Vagina (tissue), 2 donors: ENCODE results near the gene PRKAG3. TPM values are rescaled to one million over a fixed set of nuclear protein-coding genes. Genes with fewer than 3 reads are reported as not detected.
A peak's percentile ranks its signal among the peaks of the same experiment; 100 is the strongest.

ENCODE experiments used
- DNase-seq, 2 donors: peaks; one replicate each; pipeline ENCODE4 v3.0.0-alpha.2; 2017; ENCODE audit errors: extremely low spot score in 2 of 2
- H3K27ac ChIP-seq: fragments of 200-600 bp; sonication (generic); one replicate; pipeline ENCODE4 v1.5.1; 2019
- H3K27me3 ChIP-seq: fragments of 200-600 bp; sonication (generic); one replicate; pipeline ENCODE4 v1.5.1; 2019
- H3K36me3 ChIP-seq, 2 donors: fragments of 200-600 bp; sonication (generic); one replicate each; pipeline ENCODE4 v1.5.1; 2017 to 2019
- H3K4me1 ChIP-seq: fragments of 200-600 bp; sonication (generic); one replicate; pipeline ENCODE4 v1.5.1; 2019
- H3K4me3 ChIP-seq, 2 donors: fragments of 200-600 bp; sonication (generic); 1 replicate in 1 of 2; 2 replicates in 1 of 2; pipeline ENCODE4 v1.5.1; 2016 to 2019
- H3K9me3 ChIP-seq: fragments of 200-600 bp; sonication (generic); one replicate; pipeline ENCODE4 v1.5.1; 2019
- CTCF ChIP-seq, 3 experiments: fragments of 450-650 bp in 2 of 3; fragments of 200-600 bp in 1 of 3; sonication (generic) in 1 of 3; IDR thresholded peaks; one replicate each; pipeline ENCODE4 v1.5.1; 2017 to 2019; ENCODE audit warnings: antibody characterized with exemption in 3 of 3, mild to moderate bottlenecking in 2 of 3, moderate library complexity in 2 of 3
- POLR2A ChIP-seq, 2 donors: fragments of 450-650 bp; IDR thresholded peaks; one replicate each; pipeline ENCODE4 v1.6.1; 2017; ENCODE audit warnings: antibody characterized with exemption in 2 of 2, mild to moderate bottlenecking in 2 of 2, moderate library complexity in 2 of 2
- POLR2AphosphoS5 ChIP-seq, 2 donors: sonication (generic); formaldehyde crosslinking; IDR thresholded peaks; one replicate each; pipeline ENCODE4 v1.9.0; 2017; ENCODE audit warnings: antibody characterized with exemption in 2 of 2, mild to moderate bottlenecking in 2 of 2, low read depth in 1 of 2; ENCODE audit not compliant: insufficient read depth in 1 of 2
- intact Hi-C: fragments of 100-400 bp; cut with DNase I; formaldehyde crosslinking; loops from one replicate; pipeline ENCODE4 v1.15.1; 2023
- total RNA-seq: library from RNA; depleted of rRNA; stranded (reverse); fragments of >200 nt; gene quantifications from one replicate; pipeline ENCODE4 v1.2.3, GENCODE V29; 2016

The PRKAG3 gene
- total RNA-seq, 1 donor from 2014 or later, result not detected

DNA sequence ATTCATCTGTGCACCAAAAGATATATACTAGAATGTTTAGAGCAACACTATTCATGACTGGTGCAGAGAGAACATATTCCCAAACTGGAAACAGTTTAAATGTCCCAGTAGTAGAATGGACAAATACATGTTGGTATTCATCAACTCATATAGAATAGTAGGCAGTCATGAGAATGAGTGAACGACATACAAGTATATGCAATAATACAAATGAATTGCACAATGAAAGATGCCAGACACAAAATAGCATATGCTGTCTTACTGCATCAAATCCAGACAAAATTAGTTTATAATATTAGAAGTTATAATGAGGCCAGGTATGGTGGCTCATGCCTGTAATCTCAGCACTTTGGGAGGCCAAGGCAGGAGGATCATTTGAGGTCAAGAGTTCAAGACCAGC, 8.3 kb upstream of the PRKAG3 start:
- no peaks in the 10 kb centered on the region for H3K36me3 ChIP-seq
- TF ChIP-seq CTCF (IDR thresholded peaks at IDR 0.05) (no peak), POLR2A (IDR thresholded peaks at IDR 0.05) (no peak), POLR2AphosphoS5 (IDR thresholded peaks at IDR 0.05; ENCODE audit: insufficient read depth in 1 of 2, low read depth in 1 of 2) (no peak)
- H3K9me3 ChIP-seq, result no peaks in the 10 kb centered on the region
- intact Hi-C loops, result no loop called here
- no peaks in the 10 kb centered on the region for H3K27me3 ChIP-seq
- no peak overlapping the region for H3K4me3 ChIP-seq
- no peaks in the 10 kb centered on the region for H3K4me1 ChIP-seq
- no peak overlapping the region for H3K27ac ChIP-seq
- DNase-seq, result no peak

DNA sequence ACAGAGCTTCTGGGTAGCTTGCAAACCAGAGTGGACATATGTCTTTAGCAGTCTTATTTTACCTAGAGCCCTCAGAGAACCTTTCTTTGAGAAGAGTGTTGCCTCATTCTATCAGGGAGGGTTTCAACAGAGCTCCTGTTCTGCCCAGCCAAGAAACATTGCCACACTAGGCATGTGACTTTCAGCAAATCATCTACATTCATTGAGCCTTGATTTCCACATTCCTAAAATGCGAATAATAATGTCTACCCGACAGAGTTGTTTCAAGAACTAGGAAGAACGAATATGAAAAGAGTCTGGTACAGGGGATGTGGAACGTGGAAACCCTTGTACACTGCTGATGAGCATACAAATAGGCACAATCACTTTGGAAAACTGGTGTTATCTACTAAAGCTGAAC, 7.8 kb upstream of the PRKAG3 start:
- intact Hi-C loops, result no loop called here
- Histone ChIP-seq H3K4me3 (no peak overlapping the region), H3K36me3 (no peaks in the 10 kb centered on the region), H3K4me1 (no peaks in the 10 kb centered on the region), H3K9me3 (no peaks in the 10 kb centered on the region), H3K27me3 (no peaks in the 10 kb centered on the region), H3K27ac (no peak overlapping the region)
- no peak for DNase-seq
- TF ChIP-seq CTCF (IDR thresholded peaks at IDR 0.05) (no peak), POLR2A (IDR thresholded peaks at IDR 0.05) (no peak), POLR2AphosphoS5 (IDR thresholded peaks at IDR 0.05; ENCODE audit: insufficient read depth in 1 of 2, low read depth in 1 of 2) (no peak)

- Histone ChIP-seq H3K27ac (no peak overlapping the region), H3K4me3 (no peak overlapping the region), H3K27me3 (no peaks in the 10 kb centered on the region), H3K36me3 (no peaks in the 10 kb centered on the region), H3K9me3 (no peaks in the 10 kb centered on the region), H3K4me1 (peaks cover 11% of the 10 kb centered on the region)
- TF ChIP-seq CTCF (IDR thresholded peaks at IDR 0.05), result no peak
- TF ChIP-seq POLR2A (IDR thresholded peaks at IDR 0.05), result no peak
- no peak for TF ChIP-seq POLR2AphosphoS5 (IDR thresholded peaks at IDR 0.05; ENCODE audit: insufficient read depth in 1 of 2, low read depth in 1 of 2)
- no peak for DNase-seq
- intact Hi-C loops, result no loop called here
These were observed 5.9 kb upstream of the PRKAG3 start for GRCh38 chr2:218837495-218837894.

GRCh38 chr2:218834685-218835084, 3.1 kb upstream of the PRKAG3 start:
- H3K4me3 ChIP-seq, result no peak overlapping the region
- TF ChIP-seq POLR2AphosphoS5 (IDR thresholded peaks at IDR 0.05; ENCODE audit: insufficient read depth in 1 of 2, low read depth in 1 of 2), result no peak
- TF ChIP-seq POLR2A (IDR thresholded peaks at IDR 0.05), result no peak
- no peak for TF ChIP-seq CTCF (IDR thresholded peaks at IDR 0.05)
- DNase-seq, result no peak
- no peaks in the 10 kb centered on the region for H3K9me3 ChIP-seq
- intact Hi-C loops, result no loop called here
- H3K36me3 ChIP-seq, result no peaks in the 10 kb centered on the region
- no peak overlapping the region for H3K27ac ChIP-seq
- H3K27me3 ChIP-seq, result no peaks in the 10 kb centered on the region
- H3K4me1 ChIP-seq, result peaks cover 33% of the 10 kb centered on the region

GRCh38 chr2:218833023-218833609, 1.5 kb upstream of the PRKAG3 start:
- no peak overlapping the region for H3K4me3 ChIP-seq
- DNase-seq, result peak in 1 of 2 donors; percentile 87
- no peak for TF ChIP-seq CTCF (IDR thresholded peaks at IDR 0.05)
- no peak for TF ChIP-seq POLR2AphosphoS5 (IDR thresholded peaks at IDR 0.05; ENCODE audit: insufficient read depth in 1 of 2, low read depth in 1 of 2)
- no peak for TF ChIP-seq POLR2A (IDR thresholded peaks at IDR 0.05)
- intact Hi-C loops, result no loop called here
- no peak overlapping the region for H3K27ac ChIP-seq
- no peaks in the 10 kb centered on the region for H3K9me3 ChIP-seq
- H3K36me3 ChIP-seq, result no peaks in the 10 kb centered on the region
- peaks cover 33% of the 10 kb centered on the region for H3K4me1 ChIP-seq
- no peaks in the 10 kb centered on the region for H3K27me3 ChIP-seq
